Activated CD8-positive, alpha-beta memory T cell treated with anti-CD3 and anti-CD28 coated beads, Interleukin-2, amount 10 ng/mL, durations not matched to agents 7 days and 5 days (primary cell): ENCODE measurements around the gene GRM7. TPM values are rescaled to one million over a fixed set of nuclear protein-coding genes. Genes with fewer than 3 reads are reported as not detected.

Experiments used
- ATAC-seq: fragments of 150-1000 bp; cut with Tn5 transposase; one replicate; pipeline ENCODE4 v1.10.0; 2021; ENCODE audit warnings: moderate library complexity
- CTCF ChIA-PET: fragments of 350-600 bp; sonication (Branson Sonifier 250); formaldehyde crosslinking; loops from one replicate; lab custom pipeline; 2021; ENCODE audit warnings: antibody characterized with exemption; lab: Charles Lee
- DNase-seq: peaks from one replicate; pipeline ENCODE4 v3.0.0-alpha.2; 2020
- H3K27ac Mint-ChIP-seq: one replicate; pipeline ENCODE4 v1.8.0; 2021; ENCODE audit warnings: mild to moderate bottlenecking, mixed read lengths
- H3K27me3 Mint-ChIP-seq: one replicate; pipeline ENCODE4 v1.8.0; 2021; ENCODE audit warnings: mixed read lengths
- H3K36me3 Mint-ChIP-seq: one replicate; pipeline ENCODE4 v1.8.0; 2021; ENCODE audit warnings: mild to moderate bottlenecking, mixed read lengths
- H3K4me1 Mint-ChIP-seq: one replicate; pipeline ENCODE4 v1.8.0; 2021; ENCODE audit warnings: mixed read lengths
- H3K4me3 Mint-ChIP-seq: one replicate; pipeline ENCODE4 v1.8.0; 2021; ENCODE audit warnings: mild to moderate bottlenecking, moderate library complexity, mixed read lengths
- H3K9me3 Mint-ChIP-seq: one replicate; pipeline ENCODE4 v1.8.0; 2022; ENCODE audit warnings: low read depth, mixed read lengths
- total RNA-seq, 2 experiments: library from RNA; stranded (reverse); gene quantifications; one replicate each; pipeline ENCODE4 v1.2.3, GENCODE V29; 2021

GRM7 gene
- total RNA-seq, 2 experiments from 2014 or later, result not detected

DNA sequence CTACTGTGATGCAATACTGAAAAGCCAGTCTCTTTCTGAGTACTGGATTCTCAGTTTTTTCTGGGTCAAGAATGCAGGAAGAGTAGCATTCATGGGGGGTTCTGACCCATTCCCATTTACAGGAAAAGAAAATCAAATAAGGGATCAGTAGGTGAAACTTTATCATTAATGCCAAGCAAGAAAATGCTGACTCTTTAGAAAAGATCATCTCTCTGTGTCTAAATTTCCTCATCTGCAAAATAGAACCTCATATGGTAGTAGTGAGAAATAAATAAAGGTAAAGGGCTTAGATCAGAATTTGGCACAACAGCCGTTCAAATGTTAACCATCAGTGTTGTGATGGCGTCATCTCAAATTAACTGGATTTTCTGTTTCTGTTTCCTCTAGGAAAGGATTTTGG lies 833.1 kb downstream of the GRM7 start:
- CTCF ChIA-PET, result no interaction called here
- DNase-seq (no peak), ATAC-seq (no peak)
- H3K4me3 Mint-ChIP-seq, result no peak overlapping the region
- H3K27ac Mint-ChIP-seq, result no peak overlapping the region
- no peaks in the 10 kb centered on the region for H3K27me3 Mint-ChIP-seq
- no peaks in the 10 kb centered on the region for H3K36me3 Mint-ChIP-seq
- H3K4me1 Mint-ChIP-seq, result no peaks in the 10 kb centered on the region
- peaks cover 3% of the 10 kb centered on the region for H3K9me3 Mint-ChIP-seq

DNA sequence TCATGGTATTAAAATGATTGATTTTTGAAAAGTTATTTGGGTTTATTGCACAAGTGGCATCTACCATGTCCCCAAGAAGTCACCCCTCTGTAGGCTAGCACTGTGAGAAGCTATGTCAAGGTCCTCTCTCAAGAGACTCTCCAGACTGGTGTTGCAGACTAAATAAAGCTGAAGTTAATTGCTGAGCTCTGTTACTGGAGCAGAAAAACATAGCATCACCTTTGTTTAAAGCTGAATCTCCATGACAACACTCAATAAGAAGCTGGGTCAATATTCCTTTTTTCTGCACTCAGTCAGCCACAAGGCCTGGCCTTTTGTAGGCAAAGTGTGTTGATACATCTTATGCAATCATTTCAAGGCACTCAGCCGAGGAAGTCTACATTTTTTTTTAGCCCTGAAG lies 834.1 kb downstream of the GRM7 start:
- H3K9me3 Mint-ChIP-seq, result peaks cover 3% of the 10 kb centered on the region
- H3K27ac Mint-ChIP-seq, result no peak overlapping the region
- no peaks in the 10 kb centered on the region for H3K27me3 Mint-ChIP-seq
- H3K36me3 Mint-ChIP-seq, result no peaks in the 10 kb centered on the region
- no peaks in the 10 kb centered on the region for H3K4me1 Mint-ChIP-seq
- ATAC-seq (no peak), DNase-seq (no peak)
- no peak overlapping the region for H3K4me3 Mint-ChIP-seq
- CTCF ChIA-PET, result no interaction called here

DNA sequence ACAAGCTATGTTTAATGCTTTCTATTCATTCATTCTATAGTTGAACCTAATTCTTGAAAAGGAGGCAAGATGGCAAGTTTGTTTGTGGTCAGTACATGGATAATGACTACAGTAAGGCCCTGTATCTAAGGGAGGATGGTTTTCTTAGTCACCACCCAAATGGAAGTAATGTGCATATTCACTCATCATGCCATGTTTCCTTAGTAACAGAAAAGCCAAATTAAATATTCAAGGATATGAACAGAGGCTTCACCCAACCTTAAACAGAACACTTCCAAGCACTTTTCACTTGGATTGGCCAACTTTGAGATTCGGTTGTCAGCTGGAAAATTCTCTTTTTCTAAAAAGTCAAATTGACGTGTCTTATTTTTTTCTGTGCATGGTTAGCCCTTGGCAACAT lies 835.4 kb downstream of the GRM7 start:
- Mint-ChIP-seq H3K9me3 (peaks cover 3% of the 10 kb centered on the region), H3K4me3 (no peak overlapping the region), H3K36me3 (no peaks in the 10 kb centered on the region), H3K4me1 (no peaks in the 10 kb centered on the region), H3K27ac (no peak overlapping the region), H3K27me3 (no peaks in the 10 kb centered on the region)
- CTCF ChIA-PET, result no interaction called here
- no peak for ATAC-seq
- no peak for DNase-seq

DNA sequence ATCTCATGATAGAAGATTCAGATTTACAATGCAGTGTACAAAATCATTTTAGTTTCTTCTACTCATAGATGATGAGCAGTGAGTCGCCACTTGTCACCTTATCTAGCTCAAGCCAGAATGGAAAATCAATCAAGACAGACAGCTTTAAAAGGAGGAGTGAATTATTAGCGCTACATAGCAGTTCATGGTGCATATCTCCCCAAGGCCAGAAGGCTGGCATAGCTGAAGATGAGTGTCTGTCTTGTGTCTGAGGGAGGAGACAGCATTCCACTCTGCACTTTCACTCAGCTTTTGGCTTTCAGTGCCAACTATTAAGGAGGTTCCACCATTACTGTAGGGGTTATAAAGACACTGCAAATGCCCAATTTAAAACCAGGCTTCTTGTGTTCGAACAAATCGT lies 836.6 kb downstream of the GRM7 start:
- H3K4me3 Mint-ChIP-seq, result no peak overlapping the region
- CTCF ChIA-PET, result no interaction called here

DNA sequence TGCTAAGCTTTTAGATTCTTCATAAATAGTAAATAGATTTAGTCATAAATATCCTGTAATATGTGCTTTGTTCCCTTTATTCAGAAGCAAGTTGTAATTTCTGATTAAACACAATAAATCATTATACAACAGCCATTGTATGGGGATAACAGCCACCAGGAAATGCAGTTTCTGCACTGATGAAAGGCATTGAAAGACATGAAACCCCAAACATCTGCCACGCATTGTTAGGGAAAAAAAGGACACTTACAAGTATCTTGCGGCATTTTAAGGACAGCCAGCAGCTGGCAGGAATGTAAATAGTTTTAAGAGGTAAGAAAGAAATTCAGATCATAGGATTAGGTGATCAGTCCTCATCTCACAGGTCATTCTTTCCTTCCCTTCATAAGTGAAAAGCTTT lies 839.6 kb downstream of the GRM7 start:
- ATAC-seq (no peak), DNase-seq (no peak)
- Mint-ChIP-seq H3K27me3 (no peaks in the 10 kb centered on the region), H3K4me1 (no peaks in the 10 kb centered on the region), H3K4me3 (no peak overlapping the region), H3K27ac (no peak overlapping the region), H3K9me3 (no peaks in the 10 kb centered on the region), H3K36me3 (no peaks in the 10 kb centered on the region)
- CTCF ChIA-PET, result no interaction called here

More for the DNA sequence above, 836.6 kb downstream of the GRM7 start:
- Mint-ChIP-seq H3K36me3 (no peaks in the 10 kb centered on the region), H3K27me3 (no peaks in the 10 kb centered on the region), H3K9me3 (no peaks in the 10 kb centered on the region), H3K27ac (no peak overlapping the region), H3K4me1 (no peaks in the 10 kb centered on the region)
- DNase-seq, result no peak
- no peak for ATAC-seq

DNA sequence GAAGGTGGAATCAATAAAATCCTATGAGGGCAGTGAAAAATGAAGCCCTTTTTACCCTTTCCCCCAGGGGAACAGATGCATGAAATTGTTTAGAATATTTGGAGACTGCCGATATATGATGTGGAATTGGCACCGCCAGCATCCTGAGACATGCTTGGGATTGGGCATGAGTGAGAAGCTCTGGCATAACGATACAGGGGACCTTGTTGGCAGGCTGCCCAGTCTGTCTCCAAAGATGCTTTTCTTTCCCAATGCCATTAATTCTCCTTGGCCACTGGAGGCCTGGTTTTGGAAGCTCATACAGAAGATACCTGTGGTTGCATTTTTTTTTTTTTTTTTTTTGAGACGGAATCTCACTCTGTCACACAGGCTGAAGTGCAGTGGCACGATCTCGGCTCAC lies 840.1 kb downstream of the GRM7 start:
- H3K4me3 Mint-ChIP-seq, result no peak overlapping the region
- H3K27ac Mint-ChIP-seq, result no peak overlapping the region
- H3K27me3 Mint-ChIP-seq, result no peaks in the 10 kb centered on the region
- H3K36me3 Mint-ChIP-seq, result no peaks in the 10 kb centered on the region
- CTCF ChIA-PET, result no interaction called here
- no peaks in the 10 kb centered on the region for H3K4me1 Mint-ChIP-seq
- ATAC-seq, result no peak
- DNase-seq, result no peak
- no peaks in the 10 kb centered on the region for H3K9me3 Mint-ChIP-seq

DNA sequence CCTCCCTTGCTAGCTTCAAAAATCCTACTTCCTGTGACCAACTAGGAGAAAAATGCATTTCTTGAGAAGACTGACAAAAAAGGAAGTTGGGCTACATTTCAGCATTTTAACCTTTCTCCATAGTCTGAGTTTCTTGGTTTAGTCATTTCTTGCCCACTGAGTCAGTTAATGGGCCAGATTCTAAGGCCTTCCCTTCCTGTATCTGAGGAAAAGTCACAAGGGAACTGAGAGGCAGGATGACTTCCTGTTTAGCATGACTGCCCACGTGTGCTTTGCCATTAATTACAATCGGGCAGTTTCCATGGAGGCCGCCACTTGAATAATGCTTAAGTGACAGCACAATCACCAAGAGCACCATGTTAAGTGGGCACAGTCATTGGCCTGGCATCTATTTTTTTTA lies 846.3 kb downstream of the GRM7 start:
- Mint-ChIP-seq H3K27me3 (no peaks in the 10 kb centered on the region), H3K27ac (no peak overlapping the region), H3K4me1 (no peaks in the 10 kb centered on the region), H3K9me3 (peaks cover 2% of the 10 kb centered on the region), H3K4me3 (no peak overlapping the region), H3K36me3 (no peaks in the 10 kb centered on the region)
- ATAC-seq (no peak), DNase-seq (no peak)
- CTCF ChIA-PET, result no interaction called here

DNA sequence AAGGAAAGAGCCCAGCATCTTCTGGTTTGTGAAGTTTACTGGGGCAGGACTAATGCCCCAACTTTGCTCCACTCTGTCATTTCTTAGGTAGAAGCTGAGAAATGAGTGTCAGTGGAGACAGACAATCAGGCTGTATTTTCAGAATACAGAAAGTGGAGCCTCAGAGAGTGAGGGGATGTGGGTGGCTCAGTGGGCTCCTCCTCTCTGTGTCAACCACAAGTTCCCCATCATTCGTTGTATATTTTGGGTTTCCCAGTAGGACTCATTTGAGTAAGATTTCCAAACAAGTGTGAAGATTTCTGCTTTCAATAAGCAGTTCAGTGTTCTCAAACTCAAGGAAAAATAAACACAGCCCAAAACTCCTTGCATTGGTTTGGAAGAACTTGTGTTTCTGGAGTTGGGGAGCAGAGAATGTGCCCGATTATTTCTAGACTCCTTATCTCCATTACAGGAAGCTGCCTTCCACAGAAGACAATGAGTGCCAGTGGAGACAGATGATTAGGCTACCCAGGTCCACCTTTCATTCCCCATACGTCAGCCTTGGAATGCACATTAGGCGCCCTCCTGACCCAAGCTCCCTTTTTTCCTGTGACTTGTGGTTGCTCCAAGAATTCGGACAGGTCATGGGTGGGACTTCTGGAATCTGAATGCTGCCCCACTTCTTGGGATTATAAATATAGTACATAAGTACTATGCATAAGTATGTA lies 848.6 kb downstream of the GRM7 start:
- CTCF ChIA-PET, result no interaction called here
- Mint-ChIP-seq H3K4me1 (no peaks in the 10 kb centered on the region), H3K27me3 (no peaks in the 10 kb centered on the region), H3K36me3 (no peaks in the 10 kb centered on the region), H3K27ac (no peak overlapping the region), H3K4me3 (no peak overlapping the region), H3K9me3 (peaks cover 2% of the 10 kb centered on the region)
- no peak for ATAC-seq
- DNase-seq, result no peak

DNA sequence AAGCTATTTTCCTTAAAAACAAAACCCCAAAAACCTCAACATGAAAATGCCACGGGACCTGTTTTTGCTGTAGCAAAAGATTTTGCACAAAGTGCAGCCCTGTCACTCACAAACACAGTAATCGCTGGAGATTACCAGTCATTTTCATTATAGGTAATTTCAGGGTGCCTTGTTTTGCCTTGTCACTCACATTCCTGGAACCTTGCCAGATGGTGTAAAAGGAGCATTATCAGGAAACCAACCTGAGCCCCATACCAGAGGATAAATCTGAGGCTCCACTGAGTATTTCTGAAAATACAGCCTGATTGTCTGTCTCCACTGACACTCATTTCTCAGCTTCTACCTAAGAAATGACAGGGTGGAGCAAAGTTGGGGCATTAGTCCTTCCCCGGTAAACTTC lies 849.4 kb downstream of the GRM7 start:
- H3K4me1 Mint-ChIP-seq, result no peaks in the 10 kb centered on the region
- peaks cover 2% of the 10 kb centered on the region for H3K9me3 Mint-ChIP-seq
- ATAC-seq, result no peak
- no peaks in the 10 kb centered on the region for H3K36me3 Mint-ChIP-seq
- CTCF ChIA-PET, result no interaction called here
- no peaks in the 10 kb centered on the region for H3K27me3 Mint-ChIP-seq
- no peak for DNase-seq
- no peak overlapping the region for H3K27ac Mint-ChIP-seq
- H3K4me3 Mint-ChIP-seq, result no peak overlapping the region

DNA sequence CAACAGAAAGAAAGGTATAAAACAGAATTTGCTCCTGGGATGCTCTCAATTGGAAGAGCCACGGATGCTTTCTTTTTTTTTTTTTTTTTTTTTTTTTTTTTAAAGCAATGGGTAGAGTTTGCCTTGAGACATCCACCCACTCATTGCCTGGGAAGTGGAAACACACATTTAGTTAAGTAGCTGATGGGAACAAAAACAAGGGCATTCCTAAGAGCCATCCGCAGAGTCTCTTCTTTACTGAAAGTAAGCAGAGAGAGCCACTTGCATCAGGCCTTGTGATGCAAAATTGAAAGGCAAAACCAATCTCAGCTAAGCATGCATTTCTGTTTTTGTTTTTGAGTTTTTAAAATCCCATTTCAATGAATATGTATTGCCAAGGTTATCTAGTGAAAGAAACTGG lies 852.8 kb downstream of the GRM7 start:
- no peaks in the 10 kb centered on the region for H3K36me3 Mint-ChIP-seq
- H3K9me3 Mint-ChIP-seq, result no peaks in the 10 kb centered on the region
- ATAC-seq, result no peak
- CTCF ChIA-PET, result no interaction called here
- H3K4me3 Mint-ChIP-seq, result no peak overlapping the region
- H3K27me3 Mint-ChIP-seq, result no peaks in the 10 kb centered on the region
- DNase-seq, result no peak
- no peak overlapping the region for H3K27ac Mint-ChIP-seq
- H3K4me1 Mint-ChIP-seq, result no peaks in the 10 kb centered on the region

DNA sequence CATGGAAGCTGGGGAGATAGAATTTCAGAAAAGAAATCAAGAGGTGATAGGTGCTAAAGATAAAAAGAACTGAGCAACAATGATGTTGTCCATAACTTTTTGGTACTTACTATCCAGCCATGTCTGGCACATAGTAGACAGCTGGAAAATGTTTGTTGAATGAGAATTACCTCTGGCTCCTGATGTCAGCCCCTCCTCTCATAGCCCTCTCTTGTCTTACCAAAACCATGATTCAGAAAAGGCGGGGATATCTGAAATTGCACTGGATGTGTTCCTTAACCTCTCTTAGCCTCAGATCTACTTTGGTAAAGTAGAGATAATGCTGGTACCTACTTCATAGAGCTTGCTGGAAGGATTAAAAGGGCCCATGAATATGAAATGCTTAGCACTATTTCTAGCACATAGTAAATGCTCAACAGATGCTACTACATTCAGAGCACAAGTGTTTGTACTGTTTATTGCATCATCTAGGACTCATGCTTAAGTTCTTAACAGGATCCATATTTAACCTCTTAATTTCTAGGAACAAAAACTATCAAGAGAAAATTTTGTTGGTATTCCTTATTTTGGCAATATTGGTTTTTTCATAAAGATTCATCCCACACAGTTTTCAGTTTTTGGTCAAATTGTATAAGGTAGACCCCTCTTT lies 859.9 kb downstream of the GRM7 start:
- Mint-ChIP-seq H3K27ac (no peak overlapping the region), H3K36me3 (no peaks in the 10 kb centered on the region), H3K27me3 (no peaks in the 10 kb centered on the region), H3K4me3 (no peak overlapping the region), H3K9me3 (peaks cover 3% of the 10 kb centered on the region), H3K4me1 (no peaks in the 10 kb centered on the region)
- DNase-seq, result no peak
- CTCF ChIA-PET, result no interaction called here
- no peak for ATAC-seq

DNA sequence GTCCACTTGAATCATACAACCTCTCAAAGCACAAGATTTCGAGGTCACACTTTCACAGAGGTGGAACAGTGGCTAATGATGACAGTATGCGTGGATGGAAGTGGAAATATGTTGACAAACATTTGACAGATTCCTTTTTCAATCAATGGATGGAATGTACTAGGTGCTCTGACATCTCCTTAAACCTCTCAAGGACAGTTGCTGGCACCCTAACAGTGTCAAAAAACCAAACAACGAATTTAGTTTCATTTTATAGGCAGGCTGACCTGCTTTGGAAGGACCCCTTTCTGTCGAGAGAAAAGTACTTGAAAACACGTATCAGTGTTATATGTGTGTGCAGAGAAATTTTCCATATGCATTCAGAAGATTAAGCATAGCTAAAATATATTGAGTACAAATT lies 861.0 kb downstream of the GRM7 start:
- Mint-ChIP-seq H3K4me1 (no peaks in the 10 kb centered on the region), H3K27ac (no peak overlapping the region), H3K27me3 (no peaks in the 10 kb centered on the region), H3K9me3 (peaks cover 3% of the 10 kb centered on the region), H3K4me3 (no peak overlapping the region), H3K36me3 (no peaks in the 10 kb centered on the region)
- DNase-seq (no peak), ATAC-seq (no peak)
- CTCF ChIA-PET, result no interaction called here

DNA sequence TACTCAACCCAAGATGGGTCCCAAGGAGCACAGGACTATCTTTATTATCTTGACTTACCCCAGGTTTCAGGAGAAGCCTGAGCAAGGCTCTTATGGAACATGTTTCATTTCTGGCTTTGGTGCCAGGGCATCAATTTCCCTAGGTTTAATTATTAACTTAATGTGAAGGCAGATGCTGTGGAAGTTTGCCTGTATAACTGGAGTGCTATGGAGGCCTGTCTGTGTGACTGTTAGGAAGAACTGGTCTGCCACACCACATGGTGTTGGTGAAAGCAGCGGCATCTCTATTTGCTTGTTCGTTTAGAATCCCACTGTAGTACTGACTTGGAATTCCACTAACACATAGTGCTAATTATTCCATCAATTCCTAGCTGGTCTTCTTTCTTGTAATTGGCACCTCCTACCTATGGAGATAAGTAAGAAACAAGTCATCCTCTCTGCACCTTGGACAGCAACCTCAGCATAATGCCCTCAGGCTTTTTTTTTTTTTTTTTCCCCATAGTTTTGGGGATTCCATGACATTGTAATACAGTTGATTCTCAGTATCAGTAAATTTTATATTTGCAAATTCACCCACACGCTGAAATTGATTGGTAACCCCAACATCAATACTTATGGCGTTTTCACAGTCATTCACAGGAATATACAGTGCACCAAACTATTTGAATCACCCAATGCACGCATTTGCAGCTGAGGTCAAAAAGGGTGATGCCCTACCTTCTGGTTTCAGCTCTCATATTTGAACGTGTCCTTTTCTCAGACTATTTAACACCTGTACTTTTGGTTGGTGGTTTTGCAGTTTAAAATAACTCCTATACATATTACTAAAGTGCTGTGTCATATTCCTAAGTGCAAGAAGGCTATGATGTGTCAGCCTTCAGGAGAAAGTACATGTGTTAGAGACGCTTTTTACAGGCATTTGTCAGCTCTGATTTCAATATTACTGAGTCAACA lies 867.9 kb downstream of the GRM7 start:
- H3K4me1 Mint-ChIP-seq, result no peaks in the 10 kb centered on the region
- peaks cover 3% of the 10 kb centered on the region for H3K9me3 Mint-ChIP-seq
- ATAC-seq, result no peak
- no peaks in the 10 kb centered on the region for H3K36me3 Mint-ChIP-seq
- DNase-seq, result no peak
- CTCF ChIA-PET, result no interaction called here
- no peaks in the 10 kb centered on the region for H3K27me3 Mint-ChIP-seq
- no peak overlapping the region for H3K4me3 Mint-ChIP-seq
- H3K27ac Mint-ChIP-seq, result no peak overlapping the region

DNA sequence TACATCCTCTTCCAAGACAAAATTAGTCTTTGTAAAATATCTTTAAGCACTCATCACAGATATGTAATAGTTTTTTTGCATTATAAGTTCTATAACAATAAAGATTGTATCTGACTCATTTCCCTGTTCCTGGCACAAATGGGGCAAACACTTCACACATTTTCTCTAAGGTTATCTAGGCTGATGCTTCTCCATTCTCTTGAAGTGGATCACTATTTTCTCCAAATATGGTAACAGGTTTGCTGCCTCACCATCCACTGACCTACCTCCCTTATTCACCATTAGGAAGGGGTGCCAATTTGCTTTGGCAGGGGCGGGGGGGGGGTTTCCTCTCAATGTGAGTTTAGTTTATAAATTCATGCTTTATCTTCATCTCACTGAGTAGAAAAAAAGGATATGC lies 873.0 kb downstream of the GRM7 start:
- DNase-seq (no peak), ATAC-seq (no peak)
- CTCF ChIA-PET, result no interaction called here
- Mint-ChIP-seq H3K36me3 (no peaks in the 10 kb centered on the region), H3K27ac (no peak overlapping the region), H3K4me1 (no peaks in the 10 kb centered on the region), H3K27me3 (no peaks in the 10 kb centered on the region), H3K9me3 (no peaks in the 10 kb centered on the region), H3K4me3 (no peak overlapping the region)
